IPS DF 4.7 (cell line): ENCODE measurements around the gene NEURL1.
"Not testable (repeated sequence)": the region's sequence is repeated elsewhere in the genome, so short reads cannot be mapped to it uniquely, and the experiment has no call there.

Experiments used
- DNase-seq: peaks from one replicate; pipeline ENCODE4 v3.0.0-alpha.2; 2013; ENCODE audit warnings: low spot score; ENCODE audit errors: extremely low read depth

Gene NEURL1

DNA sequence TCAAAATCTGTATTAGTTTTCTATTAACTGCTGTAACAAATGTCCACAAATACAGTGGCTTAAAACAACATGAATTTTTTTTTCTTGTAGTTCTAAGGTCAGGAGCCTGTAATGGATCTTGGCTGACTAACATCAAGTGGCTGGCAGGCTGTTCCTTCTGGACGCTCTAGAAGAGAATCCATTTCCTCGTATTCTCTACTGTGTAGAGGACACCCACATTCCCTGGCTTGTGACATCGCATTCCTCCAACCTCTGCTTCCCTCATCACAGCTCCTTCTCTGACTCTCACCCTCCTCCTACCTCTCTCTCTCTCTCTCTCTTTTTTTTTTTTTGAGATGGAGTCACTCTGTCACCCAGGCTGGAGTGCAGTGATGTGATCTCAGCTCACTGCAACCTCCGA is 30.0 kb upstream of the NEURL1 start:
- DNase-seq: no peak

GRCh38 chr10:103465411-103466179 is 27.9 kb upstream of the NEURL1 start:
- DNase-seq: no peak

GRCh38 chr10:103466734-103467133 is 26.8 kb upstream of the NEURL1 start:
- DNase-seq: no peak

DNA sequence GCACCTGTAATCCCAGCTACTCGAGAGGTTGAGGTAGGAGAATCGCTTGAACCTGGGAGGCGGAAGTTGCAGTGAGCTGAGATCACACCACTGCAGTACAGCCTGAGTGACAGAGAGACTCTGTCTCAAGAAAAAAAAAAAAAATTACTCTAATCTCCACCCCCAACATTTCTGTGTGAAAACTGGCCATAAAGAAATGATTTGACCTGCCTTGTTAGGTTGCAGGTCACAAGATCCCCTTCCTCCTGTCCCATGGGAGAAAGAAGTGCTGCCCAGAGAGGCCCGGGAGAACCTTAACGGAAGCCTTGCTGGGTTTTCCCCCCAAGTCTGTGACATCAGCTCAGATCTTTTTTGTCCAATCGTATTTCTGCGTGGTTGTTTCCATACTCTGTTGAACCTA is 26.1 kb upstream of the NEURL1 start:
- no peak for DNase-seq

GRCh38 chr10:103469201-103469600 is 24.3 kb upstream of the NEURL1 start:
- no peak for DNase-seq

DNA sequence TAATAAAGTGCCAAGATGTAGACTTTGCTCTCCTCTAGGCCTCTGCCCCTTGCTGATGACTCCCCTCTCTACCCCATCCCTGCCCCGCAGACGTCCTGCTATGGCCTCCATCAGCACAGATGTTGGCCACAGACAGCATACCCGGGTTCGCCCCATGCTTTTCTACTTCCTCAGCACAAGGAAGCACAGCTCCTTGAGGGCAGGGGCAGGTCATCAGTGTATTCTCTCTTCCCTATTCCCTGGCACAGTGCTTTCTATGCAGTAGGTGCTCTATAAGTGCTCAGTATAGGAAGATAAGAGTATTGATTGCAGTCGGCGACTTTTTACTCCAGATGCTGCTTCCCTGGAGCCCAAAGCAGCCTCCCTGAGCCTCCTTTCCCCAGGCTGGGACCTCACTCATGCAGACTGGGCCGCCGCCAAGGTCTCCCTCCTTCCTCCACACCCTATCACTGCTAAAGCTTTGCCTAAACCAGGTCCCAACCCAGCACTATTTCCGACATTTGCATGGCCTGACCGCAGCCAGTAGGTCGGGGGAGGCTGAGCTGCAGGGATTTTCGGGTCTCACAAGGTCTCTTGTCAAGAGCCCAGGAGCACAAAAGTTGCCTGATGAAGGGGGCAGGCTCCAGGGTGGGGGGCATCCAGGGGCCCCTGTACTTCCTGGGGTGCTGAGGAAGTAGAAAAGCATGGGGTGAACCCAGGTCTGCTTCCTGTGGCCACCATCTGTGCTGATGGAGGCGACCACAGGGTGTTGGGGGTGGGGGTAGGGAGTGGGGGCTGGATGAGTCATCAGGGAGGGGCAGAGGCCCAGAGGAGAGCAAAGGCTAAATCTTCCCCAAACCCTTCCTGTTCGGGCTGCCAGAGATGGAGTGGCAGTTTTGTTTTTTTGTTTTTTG is 22.5 kb upstream of the NEURL1 start:
- no peak for DNase-seq

- no peak for DNase-seq
Observed at GRCh38 chr10:103472005-103472404, 21.5 kb upstream of the NEURL1 start.

DNA sequence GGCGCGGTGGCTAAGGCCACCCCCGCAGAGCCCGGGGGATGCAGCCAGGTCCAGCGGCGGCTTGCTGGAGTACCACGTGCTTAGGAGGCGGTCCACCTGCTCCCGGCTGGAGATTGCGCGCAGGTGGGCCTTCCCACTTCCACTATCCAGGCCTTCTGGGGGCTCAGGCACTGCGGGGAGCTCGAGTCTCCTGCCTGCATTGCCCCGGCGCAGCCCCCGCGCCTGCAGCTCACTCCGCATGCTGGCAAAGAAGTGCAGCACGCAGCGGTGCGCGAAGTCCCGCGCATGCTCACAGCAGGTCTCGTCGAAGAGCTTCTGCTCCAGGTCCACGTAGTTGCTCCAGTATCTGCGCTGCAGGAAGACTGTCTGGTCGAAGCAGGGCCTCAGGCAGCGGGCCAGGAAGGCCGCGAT is 20.2 kb upstream of the NEURL1 start:
- DNase-seq: no peak

DNA sequence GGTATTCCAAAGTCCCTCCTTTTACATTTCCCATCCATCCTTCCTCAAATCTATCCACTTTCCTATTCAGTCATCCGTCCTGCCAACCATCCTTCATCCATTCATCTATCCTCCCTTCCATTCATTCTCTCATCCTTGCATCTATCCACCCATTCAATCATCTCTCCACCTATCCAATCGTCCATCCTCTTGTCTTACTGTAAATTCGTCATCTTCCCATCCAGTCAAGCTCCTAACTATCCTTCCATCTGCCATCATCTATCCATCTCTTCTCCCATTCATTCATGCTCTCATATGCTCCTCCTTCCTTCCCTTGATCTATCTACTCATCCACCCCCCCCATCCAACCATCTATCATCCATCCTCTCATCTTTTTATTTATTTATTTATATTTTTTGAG is 19.4 kb upstream of the NEURL1 start:
- DNase-seq: no peak

- no peak for DNase-seq
Observed at GRCh38 chr10:103475437-103475836, 18.1 kb upstream of the NEURL1 start.

- no peak for DNase-seq
Observed at GRCh38 chr10:103476046-103476768, 17.3 kb upstream of the NEURL1 start.

DNA sequence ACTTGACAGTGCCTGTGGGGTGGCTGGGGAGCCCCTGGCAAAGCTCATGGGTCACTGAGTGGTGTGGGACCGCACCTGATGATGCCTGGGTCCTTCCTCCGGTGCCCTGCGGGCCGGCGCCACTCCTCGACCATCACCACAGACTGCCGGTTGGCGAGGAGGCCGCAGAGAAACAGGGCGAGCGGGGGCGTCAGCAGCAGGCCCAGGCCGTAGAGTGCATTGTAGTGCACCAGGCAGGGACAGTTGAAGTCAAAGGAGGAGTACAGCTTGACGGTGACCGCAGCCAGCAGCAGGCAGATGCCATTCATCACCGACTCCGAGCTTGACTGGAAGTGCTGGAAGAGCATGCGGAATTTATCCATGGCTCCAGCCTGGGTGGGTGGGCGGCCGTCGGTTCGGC is 14.8 kb upstream of the NEURL1 start:
- no peak for DNase-seq

DNA sequence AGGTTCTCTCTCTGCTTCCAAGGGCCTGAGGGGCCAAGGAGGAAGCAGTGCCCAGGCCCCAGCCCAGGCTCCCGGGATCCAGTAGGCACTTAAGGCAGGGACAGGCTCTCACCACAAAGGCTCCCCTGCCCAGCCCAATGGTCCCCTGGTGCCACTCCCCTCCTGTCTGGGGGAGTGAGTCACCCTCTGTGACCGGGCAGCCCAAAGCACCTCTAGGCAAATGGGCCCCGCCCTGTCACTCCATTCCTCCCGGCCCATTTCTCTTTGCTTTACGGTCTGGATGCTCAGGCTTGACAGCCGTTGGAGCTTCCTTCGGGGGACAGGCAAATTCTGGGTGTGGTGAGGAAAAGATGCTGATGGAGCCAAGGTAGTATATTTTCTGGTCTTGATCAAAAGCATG is 14.4 kb upstream of the NEURL1 start, which contains the start of gene CALHM3:
CALHM3 (minus strand) TSS at position 106 of the 400 bp plus-strand sequence. CDS start 208 bp downstream, outside the sequence.
- DNase-seq: no peak

- no peak for DNase-seq
Observed at GRCh38 chr10:103480521-103480920, 13.0 kb upstream of the NEURL1 start.

- DNase-seq: no peak
Observed at GRCh38 chr10:103481974-103482531, 11.5 kb upstream of the NEURL1 start.

GRCh38 chr10:103486635-103487409 is 6.7 kb upstream of the NEURL1 start:
- not testable (repeated sequence) for DNase-seq

GRCh38 chr10:103487410-103487708 is 6.1 kb upstream of the NEURL1 start:
- DNase-seq: no peak

DNA sequence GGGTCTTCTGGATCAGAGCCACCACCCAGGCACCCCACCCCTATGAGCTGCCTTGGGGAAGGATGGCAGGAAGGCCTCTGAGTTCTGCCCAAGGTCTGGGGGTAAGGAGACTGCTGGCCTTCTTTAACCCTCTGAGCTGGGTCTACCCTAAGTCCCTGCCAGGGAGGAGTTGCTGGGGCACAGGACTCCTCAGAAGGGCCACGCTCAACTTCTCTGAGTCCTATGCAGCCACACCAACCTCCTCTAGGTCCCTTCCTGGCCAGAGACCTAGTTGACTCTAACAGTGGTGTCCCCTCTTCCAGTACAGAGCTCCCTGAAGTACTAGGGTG is 2.6 kb upstream of the NEURL1 start:
- DNase-seq: no peak

GRCh38 chr10:103491729-103492364 is 1.7 kb upstream of the NEURL1 start:
- no peak for DNase-seq

DNA sequence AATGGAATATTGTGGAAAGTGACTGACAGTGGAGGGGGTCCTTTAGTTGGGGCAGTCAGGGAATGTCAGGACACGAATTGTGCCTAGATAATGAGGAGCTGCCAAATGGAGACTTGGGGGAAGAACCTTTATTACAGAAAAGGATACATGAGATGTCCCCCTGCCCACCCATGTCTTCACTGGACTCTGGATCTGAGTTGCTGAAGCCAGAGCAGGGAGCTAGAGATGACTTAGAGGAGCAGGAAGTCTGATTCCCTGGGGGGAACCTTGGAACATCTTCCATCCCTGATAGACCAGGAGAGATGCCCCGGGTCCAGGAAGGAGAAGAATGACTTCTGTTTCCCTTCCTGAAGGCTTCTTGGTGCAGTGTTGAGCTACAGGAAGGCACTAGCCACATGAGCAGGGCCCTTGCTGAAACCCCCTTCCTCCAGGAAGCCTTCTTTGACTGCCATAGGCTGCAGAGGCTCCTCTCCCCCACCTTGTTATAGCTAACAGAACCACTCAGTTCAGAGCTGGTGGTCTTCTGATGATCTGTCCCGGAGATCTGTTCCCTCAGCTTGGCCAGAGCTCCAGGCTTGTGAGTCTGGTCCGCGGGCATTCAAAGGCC is 747 bp upstream of the NEURL1 start:
- no peak for DNase-seq
